Astrocyte (in vitro differentiated cells and primary cell): ENCODE data around the gene VPS8.

Experiments
- CTCF ChIP-seq: IDR thresholded peaks from 2 replicates; pipeline ENCODE4 v1.5.1; 2011; ENCODE audit warnings: low read depth, mild to moderate bottlenecking, inconsistent platforms, low read length, moderate library complexity; ENCODE audit not compliant: insufficient read depth
- EZH2 ChIP-seq: IDR thresholded peaks from 2 replicates; pipeline ENCODE4 v1.6.1; 2012; ENCODE audit warnings: mild to moderate bottlenecking, low read length, inconsistent platforms; ENCODE audit not compliant: insufficient read depth

- TF ChIP-seq CTCF = no peak
- TF ChIP-seq EZH2 = no peak
Observed at GRCh38 chr3:184924547-184924946, 112.6 kb downstream of the VPS8 start.
